HG03520 (cell line): ENCODE data around the gene SLC48A1.

Experiments
- ATAC-seq: cut with Tn5 transposase; IDR thresholded peaks from one replicate; pipeline ENCODE4 v1.9.1; 2021; ENCODE audit warnings: mild to moderate bottlenecking, moderate library complexity; ENCODE audit not compliant: unreplicated experiment

The SLC48A1 gene

GRCh38 chr12:47773062-47773857 lies at the start of gene SLC48A1:
Gene SLC48A1 (plus strand): TSS chr12:47773238. CDS start chr12:47773305, 67 bp downstream.
- peak; percentile 73 for ATAC-seq

GRCh38 chr12:47725091-47725772 lies 47.8 kb upstream of the SLC48A1 start, which contains the start of gene ENDOU:
Gene ENDOU (minus strand): TSS chr12:47725490. CDS start chr12:47725413, 77 bp downstream.
- no peak for ATAC-seq

DNA sequence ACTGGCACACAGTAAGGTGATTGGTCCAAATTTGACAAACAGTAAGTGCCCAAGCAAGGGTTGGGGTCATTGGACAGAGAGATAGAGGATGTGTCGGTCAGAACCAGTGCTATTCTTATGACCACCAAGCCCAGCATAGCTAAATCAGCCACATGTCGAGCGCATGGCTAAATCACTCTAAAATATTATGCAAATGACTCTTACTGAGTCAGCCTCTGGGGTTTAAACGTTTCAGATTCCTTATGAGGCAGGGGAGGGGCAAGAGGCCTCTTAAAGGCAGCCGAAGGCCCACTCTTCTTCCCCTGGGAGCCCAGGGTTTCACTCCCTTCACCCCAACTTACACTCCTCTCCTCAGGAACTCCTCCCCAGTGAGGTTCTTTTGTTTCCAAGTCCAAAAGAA lies 47.1 kb upstream of the SLC48A1 start:
- peak; percentile 60 for ATAC-seq

DNA sequence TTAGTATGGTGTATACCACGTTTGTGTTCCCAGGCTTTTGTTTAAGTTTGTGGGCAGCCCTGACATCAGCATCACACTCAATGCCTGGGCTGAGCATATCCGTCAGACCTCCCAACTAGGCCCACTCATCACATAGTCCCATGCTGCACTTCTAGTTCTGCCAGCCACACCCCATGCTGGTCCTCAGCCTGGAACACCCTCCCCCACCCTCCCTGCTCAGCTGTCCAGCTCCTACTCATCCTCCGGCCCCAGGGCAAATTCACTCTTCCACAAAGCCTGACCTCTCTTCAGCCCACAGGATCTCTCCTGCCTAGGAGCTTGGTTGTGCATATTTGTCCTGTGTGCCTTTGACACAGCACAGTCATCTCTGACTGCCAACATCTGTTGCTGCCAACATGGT lies 43.8 kb upstream of the SLC48A1 start:
- no peak for ATAC-seq

DNA sequence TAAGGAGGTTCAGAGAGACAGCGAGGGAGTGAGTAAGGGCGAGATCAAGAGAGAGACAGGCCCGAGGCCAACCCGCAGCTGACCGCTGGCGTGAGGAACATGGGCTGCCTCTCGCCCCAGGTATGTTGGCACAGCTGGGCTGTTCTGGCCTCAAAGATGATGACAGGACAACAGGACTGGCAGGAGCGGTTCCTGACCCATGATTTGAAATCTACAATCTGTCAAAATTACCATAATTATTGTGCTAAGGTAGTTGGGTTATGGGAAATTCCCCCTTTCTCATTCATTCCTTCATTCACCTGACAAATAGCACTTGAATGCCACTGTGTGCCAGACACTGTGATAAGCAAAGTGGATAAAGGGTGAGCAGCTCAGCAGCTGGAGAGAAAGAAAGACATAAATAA lies 42.7 kb upstream of the SLC48A1 start:
- ATAC-seq: no peak

- no peak for ATAC-seq
Observed at GRCh38 chr12:47731723-47732122, 41.3 kb upstream of the SLC48A1 start.

DNA sequence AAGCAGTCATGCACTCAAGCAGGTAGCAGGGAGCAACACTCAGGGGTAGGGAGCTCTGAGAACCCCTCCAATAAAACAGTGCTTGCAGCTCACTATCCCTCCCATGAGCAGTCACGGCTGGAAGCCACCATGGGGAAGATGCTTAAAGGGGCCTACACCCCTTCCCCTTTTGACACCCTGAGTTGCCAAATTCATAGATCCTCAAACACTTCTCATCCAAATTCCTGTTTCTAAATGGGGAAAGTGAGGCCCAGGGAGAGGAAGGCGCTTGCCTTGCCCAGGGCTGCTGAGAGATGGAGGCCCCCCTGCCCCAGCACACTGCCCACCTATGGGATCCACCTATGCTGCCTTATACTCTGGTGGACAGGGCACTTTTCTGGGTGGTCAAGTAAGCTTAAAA lies 40.5 kb upstream of the SLC48A1 start:
- no peak for ATAC-seq

GRCh38 chr12:47733142-47733541 lies 39.9 kb upstream of the SLC48A1 start:
- ATAC-seq: no peak

GRCh38 chr12:47734725-47735480 lies 38.1 kb upstream of the SLC48A1 start:
- ATAC-seq: no peak

DNA sequence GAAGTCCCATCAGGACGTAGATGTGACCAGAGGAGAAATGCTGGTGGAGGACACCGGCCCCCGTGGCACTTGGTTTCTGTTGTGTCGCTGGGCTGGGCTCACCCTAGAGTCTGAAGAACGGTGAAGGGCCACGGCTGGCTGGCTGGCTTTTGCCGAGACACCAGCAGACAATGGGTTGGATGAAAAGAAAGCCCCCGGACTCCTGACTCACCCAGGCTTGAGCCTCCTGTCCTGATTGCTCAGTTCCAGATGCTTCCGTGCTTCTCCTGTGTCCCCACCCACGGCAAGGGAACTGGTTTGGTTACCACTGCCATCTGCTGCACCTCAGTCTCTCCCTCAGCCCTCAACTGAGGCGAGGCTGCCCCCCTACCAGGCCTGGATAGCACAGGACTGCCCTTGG lies 37.4 kb upstream of the SLC48A1 start:
- no peak for ATAC-seq

DNA sequence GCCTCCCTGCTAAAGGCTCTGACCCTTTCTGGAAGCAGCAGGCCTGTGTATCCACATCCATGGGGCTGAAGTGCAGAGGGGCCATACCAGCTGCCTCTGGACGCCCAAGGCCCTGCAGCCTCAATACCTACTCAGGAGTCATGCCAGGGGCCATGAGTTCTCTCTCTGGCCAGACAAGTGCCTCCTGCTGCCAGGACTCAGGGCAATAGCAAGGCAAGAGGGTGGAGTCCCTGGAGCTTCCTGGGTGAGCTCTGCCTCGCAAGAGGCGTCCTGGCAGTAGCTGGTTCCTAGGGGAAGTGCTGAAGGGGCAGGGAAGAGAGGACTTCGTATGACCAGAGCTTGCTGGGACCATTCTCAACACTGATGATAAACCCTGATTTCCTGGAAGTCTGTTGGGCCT lies 36.8 kb upstream of the SLC48A1 start:
- no peak for ATAC-seq

- no peak for ATAC-seq
Observed at GRCh38 chr12:47736877-47737676, 36.0 kb upstream of the SLC48A1 start.

DNA sequence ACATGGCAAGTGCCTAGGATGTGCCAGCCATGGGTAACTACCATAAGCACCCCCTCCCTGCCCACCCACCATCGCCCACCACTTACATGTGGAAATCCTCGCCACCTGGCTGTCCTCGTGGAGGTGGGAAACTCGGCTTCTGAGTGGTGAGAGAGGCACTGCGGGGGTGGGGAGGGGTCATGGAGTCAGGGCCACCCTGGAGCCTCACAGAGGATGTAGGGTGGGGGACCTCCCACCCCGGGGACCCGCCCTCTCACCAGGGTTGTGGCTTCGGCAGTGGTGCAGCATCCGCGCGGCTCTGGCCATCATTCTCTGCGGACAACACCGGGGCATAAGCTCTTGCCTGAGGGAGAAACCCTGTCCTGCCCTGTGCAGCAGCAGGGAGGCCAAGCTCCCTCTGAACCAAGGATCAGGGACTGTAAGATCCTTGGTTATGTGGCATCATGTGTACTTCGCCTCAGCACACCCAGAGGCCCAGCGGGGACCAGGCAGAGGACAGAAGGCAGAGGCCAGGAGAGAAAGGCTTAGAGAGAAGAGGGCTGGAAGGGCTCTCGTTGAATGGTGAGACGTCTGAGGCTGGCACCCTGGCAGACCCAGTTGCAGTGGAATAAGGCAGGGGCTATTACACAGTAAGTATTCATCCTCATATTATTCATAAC lies 35.0 kb upstream of the SLC48A1 start:
- no peak for ATAC-seq

- ATAC-seq: no peak
Observed at GRCh38 chr12:47739297-47739696, 33.7 kb upstream of the SLC48A1 start.

GRCh38 chr12:47739979-47740378 lies 33.1 kb upstream of the SLC48A1 start:
- ATAC-seq: no peak

DNA sequence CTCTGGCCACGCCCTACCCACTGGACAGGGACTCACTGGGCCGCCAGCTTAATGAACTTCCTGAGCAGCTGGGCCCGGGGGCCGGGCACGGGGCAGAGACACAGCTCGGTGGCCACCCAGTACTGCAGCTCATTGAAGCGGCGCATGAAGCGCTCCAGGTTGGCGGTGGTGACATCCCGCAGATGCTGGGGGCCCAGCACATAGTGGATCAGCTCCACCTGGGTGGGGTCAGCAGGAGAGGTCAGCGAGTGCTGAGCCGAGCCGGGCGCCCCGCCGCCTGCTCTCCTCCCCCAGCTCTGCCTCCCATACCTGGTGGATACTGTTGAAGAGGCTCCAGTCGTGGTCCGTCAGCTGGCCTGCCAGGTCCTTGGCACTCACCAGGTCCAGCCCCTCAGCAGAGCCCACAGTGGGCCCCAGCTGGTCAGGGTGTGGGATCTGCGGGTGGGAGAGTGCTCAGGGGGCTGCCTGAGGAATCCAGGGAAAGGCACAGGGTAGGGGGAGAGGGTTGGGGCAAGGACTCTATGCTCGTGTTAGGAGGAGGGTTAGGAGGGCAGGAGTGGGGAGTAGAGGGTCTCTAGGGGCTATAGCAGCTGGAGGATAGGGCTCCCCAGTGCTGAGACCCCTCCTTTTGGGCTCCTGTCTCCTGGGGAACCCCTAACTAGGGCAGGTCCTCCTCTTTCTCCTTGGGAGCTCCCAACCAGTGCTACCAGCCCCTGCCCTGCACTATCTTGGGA lies 32.3 kb upstream of the SLC48A1 start:
- ATAC-seq: no peak

DNA sequence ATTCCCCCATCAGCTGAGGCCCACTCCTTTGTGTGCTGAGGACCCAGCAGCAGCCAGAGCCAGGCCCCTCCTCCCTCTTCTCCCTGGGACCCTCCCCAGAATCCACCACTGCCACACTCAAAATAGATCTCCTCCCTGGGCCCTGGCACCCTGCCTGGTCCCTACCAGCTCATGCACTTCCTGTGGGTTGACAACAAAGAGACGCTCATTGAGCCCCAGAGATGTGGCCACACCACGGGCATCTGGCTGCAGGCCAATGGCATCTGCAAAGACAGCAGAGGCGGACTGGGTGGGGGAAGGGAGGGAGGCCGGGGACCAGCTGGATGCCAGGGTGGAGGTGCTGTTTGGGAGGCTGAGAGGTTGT lies 31.7 kb upstream of the SLC48A1 start:
- no peak for ATAC-seq

DNA sequence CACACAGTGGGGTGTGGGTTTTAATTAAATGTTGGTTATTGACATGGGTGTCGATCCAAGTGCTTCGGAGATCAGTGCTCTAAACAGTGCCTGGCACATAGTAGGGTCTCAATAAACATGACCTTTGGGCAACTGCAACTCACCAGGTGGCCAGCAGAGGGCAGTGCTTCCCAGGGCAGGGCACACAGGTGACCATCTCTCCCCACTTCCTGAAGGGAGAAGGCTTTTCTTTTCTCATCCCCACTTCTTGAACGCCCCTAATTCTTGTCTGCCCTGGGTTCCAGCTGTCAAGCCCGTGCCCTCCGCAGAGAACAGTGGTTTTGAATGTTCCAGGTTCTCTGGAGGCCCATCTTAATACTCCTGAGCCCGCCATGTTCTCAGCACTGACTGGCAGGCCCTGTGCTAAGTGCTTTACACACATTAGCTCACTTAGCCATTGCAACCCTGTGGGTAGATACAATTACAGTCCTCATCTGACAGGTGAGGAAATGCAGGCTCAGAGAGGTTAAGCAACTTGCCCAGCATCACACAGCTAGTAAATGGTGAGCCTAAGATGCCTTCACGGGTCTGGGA lies 30.7 kb upstream of the SLC48A1 start:
- ATAC-seq: no peak

- no peak for ATAC-seq
Observed at GRCh38 chr12:47743311-47743860, 29.7 kb upstream of the SLC48A1 start.
